ENCODE measurements around the gene BTBD16. TPM values are rescaled to one million over a fixed set of nuclear protein-coding genes. Genes with fewer than 3 reads are reported as not detected.

BTBD16 gene
- total RNA-seq, 2 experiments from 2014 or later: 0.06 TPM; not detected in 1

GRCh38 chr10:122338609-122339441 is 67.7 kb downstream of the BTBD16 start:
- intact Hi-C loops (cut with micrococcal nuclease; ENCODE audit: unreplicated experiment): no loop called here
- Histone ChIP-seq H2AFZ (ENCODE audit: low read length) (no peak overlapping the region), H3K4me2 (ENCODE audit: low read length) (no peak overlapping the region), H3K9me3 (ENCODE audit: low read length) (no peaks in the 10 kb centered on the region), H3K79me2 (ENCODE audit: insufficient read depth, low read depth, low read length) (no peaks in the 10 kb centered on the region), H3K27ac (ENCODE audit: low read depth, low read length, poor library complexity, severe bottlenecking) (no peak overlapping the region), H3K36me3 (ENCODE audit: insufficient read depth, low read length) (no peaks in the 10 kb centered on the region), H3K4me1 (ENCODE audit: insufficient read depth, low read length, poor library complexity, severe bottlenecking) (peaks cover 17% of the 10 kb centered on the region), H4K20me1 (ENCODE audit: insufficient read depth, low read length) (no peaks in the 10 kb centered on the region), H3K4me3 (ENCODE audit: low read depth, low read length, poor library complexity, severe bottlenecking) (no peak overlapping the region), H3K9me2 (ENCODE audit: insufficient read depth, low read length) (no peaks in the 10 kb centered on the region)
- TF ChIP-seq CTCF (conservative IDR thresholded peaks at IDR 0.05; ENCODE audit: low read length) (no peak), EZH2phosphoT487 (IDR thresholded peaks at IDR 0.05; ENCODE audit: borderline replicate concordance, low read depth, low read length) (no peak)
- no peak for DNase-seq (ENCODE audit: low spot score)
- ChIA-PET CTCF (ENCODE audit: unreplicated experiment) (no interaction called here), POLR2A (interaction anchor here (1.6 kb wide), 1 partner anchor 9 kb away, joined by 4 read pairs; no protein-coding TSS in a partner anchor)
- no TSS peak for BruUV-seq (replicated peaks)

GRCh38 chr10:122341141-122341810 is 70.2 kb downstream of the BTBD16 start:
- intact Hi-C loops (cut with micrococcal nuclease; ENCODE audit: unreplicated experiment): no loop called here
- no peaks in the 10 kb centered on the region for H3K79me2 ChIP-seq (ENCODE audit: insufficient read depth, low read depth, low read length)
- H3K4me2 ChIP-seq (ENCODE audit: low read length): no peak overlapping the region
- no peaks in the 10 kb centered on the region for H4K20me1 ChIP-seq (ENCODE audit: insufficient read depth, low read length)
- no peaks in the 10 kb centered on the region; the same call in 1 of the 2 replicates for H3K36me3 ChIP-seq (ENCODE audit: insufficient read depth, low read length)
- ChIA-PET CTCF (ENCODE audit: unreplicated experiment) (no interaction called here), POLR2A (no interaction called here)
- 0 out of 2 replicates have a peak, but pooled peaks cover 5% of the 10 kb centered on the region for H3K9me3 ChIP-seq (ENCODE audit: low read length)
- H3K27ac ChIP-seq (ENCODE audit: low read depth, low read length, poor library complexity, severe bottlenecking): no peak overlapping the region
- no peaks in the 10 kb centered on the region for H3K9me2 ChIP-seq (ENCODE audit: insufficient read depth, low read length)
- TF ChIP-seq EZH2phosphoT487 (IDR thresholded peaks at IDR 0.05; ENCODE audit: borderline replicate concordance, low read depth, low read length) (no peak), CTCF (conservative IDR thresholded peaks at IDR 0.05; ENCODE audit: low read length) (no peak)
- peaks cover 19% of the 10 kb centered on the region for H3K4me1 ChIP-seq (ENCODE audit: insufficient read depth, low read length, poor library complexity, severe bottlenecking)
- H2AFZ ChIP-seq (ENCODE audit: low read length): no peak overlapping the region
- no peak for DNase-seq (ENCODE audit: low spot score)
- BruUV-seq (replicated peaks): no TSS peak
- no peak overlapping the region for H3K4me3 ChIP-seq (ENCODE audit: low read depth, low read length, poor library complexity, severe bottlenecking)
